Posterior vena cava (tissue), 2 donors: ENCODE measurements around the gene MYLK4. TPM values are rescaled to one million over a fixed set of nuclear protein-coding genes. Genes with fewer than 3 reads are reported as not detected.

ENCODE experiments used
- DNase-seq: peaks from one replicate; pipeline ENCODE4 v3.0.0-alpha.2; 2020; ENCODE audit warnings: low spot score
- intact Hi-C, 2 donors: fragments of 100-400 bp; cut with DNase I; formaldehyde crosslinking; loops; one replicate each; pipeline versions ENCODE4 v1.14.1 to v1.14.2; 2022 to 2023
- long read RNA-seq, 2 donors: library from polyadenylated mRNA; unstranded; transcript quantifications; one replicate each; pipeline ENCODE4 v2.0.0, GENCODE V29; 2020 to 2021
- total RNA-seq, 2 donors: library from RNA; stranded (reverse); fragmentation: NEBNext Ultra II Directional; extraction: Animal tissue kit (Norgen Biotek cat#: 25700); gene quantifications; one replicate each; pipeline ENCODE4 v1.2.1, GENCODE V29; 2021
- donor health status: DM: yes; HTN: yes; CAD: no.
- donor health status: DM: yes; HTN: yes; CAD: no.

MYLK4 gene
- under 1 TPM; 0.67 to 0.74 TPM for total RNA-seq
- long read RNA-seq, donor 1: 0 reads
- long read RNA-seq, donor 2: 0 reads

DNA sequence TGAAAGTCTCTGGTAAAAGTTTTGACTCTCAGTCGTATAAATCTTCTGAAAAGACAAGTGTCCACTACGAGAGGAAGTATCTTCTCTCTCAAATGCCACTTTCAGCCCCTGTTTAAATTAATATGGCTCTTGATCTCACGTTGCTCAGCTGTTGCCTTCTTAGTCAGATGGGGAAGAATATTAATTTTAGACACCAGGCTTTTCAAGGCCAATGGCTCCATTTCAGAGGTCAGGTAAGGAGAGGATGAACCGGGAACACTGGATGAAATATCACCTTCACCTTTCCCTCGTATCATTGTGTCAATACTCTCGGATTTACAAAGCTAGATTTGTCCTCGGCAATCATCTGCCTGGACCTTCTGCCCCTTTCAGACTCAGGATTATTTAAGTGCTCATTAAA is at the start of gene MYLK4:
MYLK4 (minus strand) TSS at position 91 of the 400 bp plus-strand sequence. CDS start 1,628 bp downstream, outside the sequence.
- no peak for DNase-seq
- intact Hi-C loops: no loop called here

DNA sequence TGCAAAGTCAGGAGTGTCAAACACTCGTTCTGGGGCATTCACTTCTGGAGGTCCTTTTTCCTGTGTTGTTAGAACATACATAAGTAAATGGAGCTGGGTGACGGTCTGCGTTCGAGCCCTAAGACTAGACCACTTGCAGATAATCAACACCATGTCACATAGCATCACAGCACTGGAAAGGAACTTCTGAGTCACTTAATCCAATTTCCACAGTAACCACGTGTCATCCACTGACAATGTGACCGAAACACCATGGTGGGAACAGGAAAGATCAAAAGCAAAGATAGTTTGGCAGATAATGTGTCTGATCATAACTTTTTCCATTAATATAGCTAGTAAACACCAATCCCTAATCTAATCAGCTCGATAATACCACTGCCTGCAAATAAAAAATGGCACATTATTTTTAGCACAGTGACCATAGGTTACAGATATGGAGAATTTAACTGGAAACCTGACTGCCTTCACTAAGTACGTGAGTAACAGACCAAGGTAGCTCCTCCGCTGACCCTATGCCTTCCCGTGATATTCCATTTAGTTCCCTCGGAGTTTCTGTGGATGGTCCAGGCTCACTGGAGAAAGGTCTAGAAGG is 49.3 kb upstream of the MYLK4 start:
- no peak for DNase-seq
- intact Hi-C loops: loop anchor here in 1 of 2 donors (10.0 kb wide), 2 partner anchors 45 to 135 kb away; partner anchors contain the start of gene SERPINB1

DNA sequence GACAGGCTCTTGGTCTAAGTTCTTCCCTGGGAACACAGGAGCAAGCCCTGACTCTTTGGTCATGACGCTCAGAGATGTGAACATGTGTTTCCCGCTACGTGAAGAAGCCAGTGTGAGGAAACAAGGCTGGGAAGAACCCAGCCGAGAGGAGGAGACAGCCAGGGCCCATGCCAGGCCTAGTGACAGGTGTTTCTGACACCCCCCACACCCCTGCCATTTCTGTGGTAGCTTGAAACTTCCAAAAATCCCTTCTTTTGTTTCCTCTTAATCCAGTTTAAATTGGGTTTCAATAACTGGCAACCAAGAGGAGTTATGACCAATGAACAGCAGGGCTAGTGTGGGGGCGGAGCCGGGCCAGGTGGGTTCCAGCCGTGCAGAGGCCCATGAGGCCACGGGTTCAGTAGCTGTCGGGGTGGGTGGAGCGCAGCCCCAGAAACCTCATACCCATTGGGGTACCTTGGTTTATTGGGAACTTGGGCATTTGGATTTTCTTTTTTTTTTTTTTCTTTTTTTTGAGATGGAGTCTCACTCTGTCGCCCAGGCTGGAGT is 47.9 kb upstream of the MYLK4 start:
- intact Hi-C loops: loop anchor here in 1 of 2 donors (10.0 kb wide), 2 partner anchors 46 to 136 kb away; partner anchors contain the start of gene SERPINB1
- no peak for DNase-seq

DNA sequence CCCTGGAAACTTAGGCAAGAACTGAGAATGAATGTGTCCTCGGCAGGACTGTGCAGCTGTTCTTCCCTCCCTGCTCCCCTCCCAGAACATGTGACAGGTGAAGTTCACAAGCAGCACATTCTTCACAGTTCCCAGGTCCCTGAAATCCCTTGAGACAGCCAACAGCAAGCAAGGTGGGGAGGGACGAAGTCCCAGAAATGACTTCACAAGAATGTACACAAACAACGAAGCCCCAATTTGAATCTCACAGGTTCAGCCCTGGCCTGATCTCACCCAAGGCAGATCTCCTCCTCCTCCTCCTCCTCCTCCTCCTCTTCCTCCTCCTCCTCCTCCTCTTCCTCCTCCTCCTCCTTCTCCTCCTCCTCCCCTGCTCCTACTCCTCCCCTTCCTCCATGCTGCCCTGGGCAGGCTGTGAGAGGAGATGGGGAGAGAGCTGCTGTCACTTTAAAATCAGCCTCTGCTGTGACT is 46.9 kb upstream of the MYLK4 start:
- intact Hi-C loops: loop anchor here in 1 of 2 donors (10.0 kb wide), 2 partner anchors 47 to 137 kb away; partner anchors contain the start of gene SERPINB1
- no peak for DNase-seq

DNA sequence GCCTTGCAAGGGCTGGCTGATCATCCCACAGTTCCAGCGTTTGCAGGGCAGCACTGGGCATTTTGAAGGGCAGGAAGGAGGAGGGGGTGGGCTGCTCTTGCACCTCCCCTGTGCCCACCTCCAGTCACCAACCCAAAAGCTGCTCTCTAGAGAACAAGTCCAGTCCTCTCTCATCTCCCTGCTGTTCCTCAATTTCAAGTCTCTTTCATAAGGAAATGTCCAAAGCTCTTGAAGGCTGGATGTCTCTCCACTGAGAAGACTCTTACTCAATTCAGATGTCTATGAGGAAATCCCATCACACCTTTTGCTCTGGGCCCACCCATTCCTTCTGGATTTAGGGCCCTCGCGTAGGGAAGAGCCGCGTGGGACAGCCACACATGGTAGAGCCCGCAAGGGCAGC is 46.1 kb upstream of the MYLK4 start:
- intact Hi-C loops: loop anchor here in 1 of 2 donors (10.0 kb wide), 2 partner anchors 48 to 138 kb away; partner anchors contain the start of gene SERPINB1
- DNase-seq: no peak

DNA sequence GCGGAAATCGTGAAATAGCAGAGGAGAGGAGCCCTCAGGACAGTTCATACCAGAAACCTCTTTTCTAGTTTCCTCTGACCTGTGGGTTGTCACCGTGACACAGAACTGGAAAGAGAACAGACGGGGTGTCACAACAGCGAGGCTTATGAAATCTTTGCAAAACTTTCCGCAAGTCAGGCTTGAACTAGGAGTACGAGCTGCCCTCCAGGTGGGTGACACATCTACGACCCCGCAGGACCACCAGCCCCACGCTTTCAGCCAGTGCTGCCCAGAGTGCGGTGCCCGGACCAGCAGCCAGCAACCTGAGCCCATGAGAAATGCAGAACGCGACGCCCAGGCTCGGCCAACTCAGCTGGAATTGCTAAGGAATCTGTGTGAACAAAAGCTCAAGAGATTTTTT is 45.2 kb upstream of the MYLK4 start:
- DNase-seq: no peak
- intact Hi-C loops: loop anchor here in 1 of 2 donors (10.0 kb wide), 2 partner anchors 49 to 139 kb away; partner anchors contain the start of gene SERPINB1

DNA sequence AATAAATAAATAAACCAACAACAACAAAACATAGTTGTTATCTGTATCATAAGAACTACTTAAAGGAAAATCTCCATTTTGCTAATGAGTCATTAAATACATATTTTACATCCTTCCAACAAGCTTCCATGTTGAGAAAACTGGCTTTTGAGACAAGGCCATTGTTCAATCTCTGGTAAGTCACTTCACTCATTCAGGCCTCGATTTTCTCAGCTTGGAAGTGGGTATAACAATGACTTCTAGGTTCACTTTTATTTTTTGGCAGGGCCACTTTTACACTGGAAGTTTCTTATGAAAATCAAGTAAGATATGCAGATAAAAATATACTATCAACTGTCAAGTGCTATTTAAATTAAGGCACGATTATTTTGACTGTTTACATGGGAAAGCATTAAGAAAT is 44.4 kb upstream of the MYLK4 start:
- intact Hi-C loops: loop anchor here in 1 of 2 donors (10.0 kb wide), 2 partner anchors 50 to 140 kb away; partner anchors contain the start of gene SERPINB1
- DNase-seq: no peak

DNA sequence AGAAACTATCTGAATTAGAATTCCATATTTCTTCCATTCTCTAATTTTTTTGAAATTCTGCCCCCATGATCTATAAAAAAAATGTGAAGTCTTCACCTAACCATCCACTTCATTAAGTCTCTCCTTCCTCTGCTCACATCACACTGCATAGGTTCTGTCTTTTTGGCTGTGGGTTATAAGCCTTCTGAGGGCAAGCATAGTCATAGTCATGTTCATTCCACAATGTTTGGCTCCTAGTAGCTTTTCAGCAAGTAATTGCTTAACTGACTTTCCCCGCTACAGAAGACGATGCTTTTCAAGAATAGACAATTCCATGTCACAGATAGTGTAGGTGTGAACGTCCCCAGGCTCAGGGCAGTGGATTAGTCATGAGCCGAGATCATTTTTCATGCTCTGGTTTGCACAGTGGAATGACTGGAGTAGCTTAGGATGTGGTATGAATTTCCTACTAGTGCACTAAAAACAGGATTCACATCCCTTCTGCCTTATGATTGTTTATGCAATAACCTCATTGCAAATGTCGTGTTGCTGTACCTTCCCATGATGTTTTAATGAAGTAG is 43.5 kb upstream of the MYLK4 start:
- no peak for DNase-seq
- intact Hi-C loops: loop anchor here in 1 of 2 donors (10.0 kb wide), 2 partner anchors 51 to 141 kb away; partner anchors contain the start of gene SERPINB1

DNA sequence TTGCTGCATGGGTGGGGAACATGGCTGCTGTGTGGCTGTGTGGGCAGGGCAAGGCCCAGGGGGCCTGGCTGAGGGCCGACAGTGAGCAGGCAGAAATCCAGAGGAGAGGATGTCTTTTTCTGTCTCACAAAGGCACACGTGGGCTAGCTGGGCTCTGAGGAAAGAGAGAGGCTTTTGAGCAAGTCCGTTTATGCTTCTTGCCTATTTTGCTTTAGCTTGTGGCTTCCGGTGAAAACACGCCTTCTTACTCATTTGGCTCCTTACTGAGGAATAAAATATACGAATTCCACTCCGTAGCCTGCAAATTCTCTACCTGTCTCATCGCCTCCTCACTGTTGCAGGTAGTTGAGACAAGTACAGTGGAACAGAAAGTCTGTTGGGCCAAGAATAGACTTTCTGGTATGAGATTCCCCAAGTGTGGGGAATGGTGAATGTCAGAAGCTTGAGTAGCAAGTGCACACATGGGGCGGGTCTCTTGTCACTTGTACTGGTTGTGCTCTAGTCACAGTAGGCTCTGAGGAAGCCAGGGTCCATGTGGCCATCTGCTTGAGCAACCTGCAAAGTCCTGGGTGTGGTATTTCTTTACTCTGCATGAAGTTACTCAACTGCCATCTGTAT is 42.9 kb upstream of the MYLK4 start:
- DNase-seq: no peak
- intact Hi-C loops: loop anchor here in 1 of 2 donors (10.0 kb wide), 2 partner anchors 51 to 141 kb away; partner anchors contain the start of gene SERPINB1

DNA sequence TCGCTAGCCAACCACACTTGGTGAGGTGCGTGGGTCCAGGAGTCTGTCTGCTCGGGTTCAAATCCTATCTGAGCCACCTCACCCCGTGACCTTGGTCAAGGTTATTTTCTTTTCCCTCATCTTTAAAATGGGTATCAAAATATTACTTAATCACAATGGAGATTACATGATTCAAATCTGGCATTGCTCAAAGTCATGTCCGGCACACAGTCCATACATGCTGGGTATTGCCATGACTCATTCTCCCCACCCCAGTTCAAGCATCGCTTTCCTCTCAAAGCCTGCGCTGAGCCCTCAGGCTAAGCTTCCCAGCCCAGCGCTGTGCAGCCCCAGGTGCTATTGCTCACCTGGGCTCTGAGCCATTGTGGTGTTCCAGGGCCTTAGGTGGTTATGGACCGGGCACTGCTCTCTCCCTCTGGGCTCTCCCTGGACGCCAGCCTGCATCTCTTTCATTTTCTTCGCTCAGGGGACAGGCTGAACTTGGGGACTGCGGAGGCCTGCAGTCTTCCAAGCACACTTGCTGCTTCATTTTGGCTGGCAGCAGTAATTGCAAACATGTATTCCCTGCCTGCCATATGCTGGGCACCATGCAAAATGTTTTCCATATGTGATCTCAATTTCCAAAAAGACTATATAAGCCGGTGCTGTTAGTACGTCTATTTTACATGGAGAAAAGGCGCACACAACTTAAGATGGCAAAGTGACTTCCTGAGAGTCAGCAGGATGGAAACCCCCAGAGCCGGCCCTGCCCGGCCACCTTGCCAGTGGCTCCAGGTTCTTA is 41.8 kb upstream of the MYLK4 start:
- intact Hi-C loops: loop anchor here in 1 of 2 donors (10.0 kb wide), 2 partner anchors 52 to 142 kb away; partner anchors contain the start of gene SERPINB1
- no peak for DNase-seq

DNA sequence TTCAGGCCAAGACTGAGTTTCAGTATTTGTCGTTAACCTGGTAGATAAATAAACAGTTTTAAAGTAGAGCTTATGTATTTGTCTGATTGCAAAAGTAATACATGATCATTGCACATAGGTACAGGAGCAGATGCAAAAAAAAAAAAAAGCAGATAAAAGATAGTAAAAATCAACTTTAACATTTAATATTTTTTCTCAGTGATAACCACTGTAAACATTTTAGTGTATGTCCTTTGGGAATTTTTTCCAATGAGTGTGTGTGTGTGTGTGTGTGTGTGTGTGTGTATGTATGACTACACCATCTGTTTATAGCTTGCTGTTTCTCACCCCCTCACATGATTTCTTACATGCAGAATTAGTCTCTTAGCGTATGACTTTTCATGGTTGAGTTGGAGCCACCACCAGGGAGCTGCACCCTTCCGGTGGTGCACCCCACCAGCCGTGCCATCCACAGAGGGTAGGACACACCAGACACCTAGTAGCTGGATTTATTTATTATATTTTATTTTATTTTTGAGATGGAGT is 40.8 kb upstream of the MYLK4 start:
- no peak for DNase-seq
- intact Hi-C loops: loop anchor here in 1 of 2 donors (10.0 kb wide), 2 partner anchors 53 to 143 kb away; partner anchors contain the start of gene SERPINB1

DNA sequence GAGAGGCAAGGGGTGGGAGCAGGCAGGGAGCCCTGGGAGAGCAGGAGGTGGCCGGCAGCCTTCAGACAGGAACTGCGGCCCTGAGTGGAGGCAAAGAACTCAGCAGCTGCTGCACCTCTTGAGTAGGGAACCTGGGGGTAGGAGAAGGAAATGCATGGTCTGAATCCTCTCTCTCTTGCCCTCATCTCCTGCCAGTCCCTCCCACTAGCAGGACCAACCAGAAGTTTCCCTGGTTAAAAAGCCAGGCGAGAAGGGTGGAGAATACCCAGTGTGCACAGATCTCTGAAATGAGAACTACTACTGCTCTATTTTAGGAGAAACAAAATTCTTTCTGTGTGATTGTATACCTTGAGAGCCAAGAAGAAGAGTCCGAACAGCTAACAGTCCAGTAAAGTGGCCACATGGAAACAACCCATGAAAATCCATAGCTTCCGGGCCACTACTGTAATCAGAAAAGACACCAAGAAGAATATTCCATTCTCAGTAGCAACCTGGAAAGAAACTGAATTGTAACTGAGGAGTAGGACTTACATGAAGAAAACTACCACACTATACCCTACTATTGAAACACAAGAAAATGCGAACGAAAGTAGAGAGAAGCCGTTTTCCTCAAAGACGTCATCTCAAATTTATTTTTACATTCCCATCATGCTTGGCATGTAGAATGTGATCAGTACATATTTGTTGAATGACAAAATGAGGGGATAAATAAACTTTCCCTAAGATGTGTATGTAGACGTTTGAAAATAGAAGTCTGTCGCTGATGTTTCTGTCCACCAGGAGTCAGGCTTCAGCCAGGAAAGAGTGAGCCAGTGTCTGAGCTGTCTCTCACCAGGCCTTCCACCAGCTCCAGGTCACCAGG is 40.1 kb upstream of the MYLK4 start:
- no peak for DNase-seq

DNA sequence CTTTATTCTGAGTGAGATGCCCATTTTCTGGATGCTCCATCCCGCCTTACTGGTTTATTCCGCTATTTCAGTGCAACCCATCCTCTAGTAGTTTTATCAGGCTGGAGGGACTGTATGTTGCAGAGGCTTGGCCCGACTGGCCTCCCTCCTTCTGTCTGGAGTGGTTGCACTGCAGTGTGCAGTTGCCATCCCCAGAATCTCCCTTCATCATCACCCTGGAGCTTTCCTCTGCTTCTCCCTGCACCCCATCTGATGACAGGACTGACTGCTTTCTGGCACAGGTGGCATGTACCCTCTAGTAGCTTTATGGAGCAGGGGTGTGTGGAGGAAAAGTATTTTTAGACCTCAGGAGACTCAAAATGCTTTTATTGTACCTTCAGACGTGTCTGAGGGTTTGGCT is 35.5 kb upstream of the MYLK4 start:
- intact Hi-C loops: no loop called here
- DNase-seq: no peak

More for the DNA sequence above, 40.1 kb upstream of the MYLK4 start:
- intact Hi-C loops: loop anchor here in 1 of 2 donors (10.0 kb wide), 2 partner anchors 54 to 144 kb away; partner anchors contain the start of gene SERPINB1

DNA sequence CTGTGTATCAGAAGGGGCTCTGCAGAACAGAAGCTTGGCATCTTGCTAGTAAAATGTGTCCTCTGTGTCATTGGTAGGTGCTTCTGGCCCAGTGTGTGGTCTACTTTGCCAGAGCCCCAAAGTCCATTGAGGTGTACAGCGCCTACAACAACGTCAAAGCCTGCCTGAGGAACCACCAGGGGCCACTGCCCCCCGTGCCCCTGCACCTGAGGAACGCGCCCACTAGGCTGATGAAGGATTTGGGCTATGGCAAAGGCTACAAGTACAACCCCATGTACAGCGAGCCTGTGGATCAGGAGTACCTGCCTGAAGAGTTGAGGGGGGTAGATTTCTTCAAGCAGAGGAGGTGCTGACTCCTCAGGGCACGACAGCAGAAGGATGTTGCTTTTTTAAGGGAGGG is 34.2 kb upstream of the MYLK4 start:
- intact Hi-C loops: no loop called here
- DNase-seq: no peak

DNA sequence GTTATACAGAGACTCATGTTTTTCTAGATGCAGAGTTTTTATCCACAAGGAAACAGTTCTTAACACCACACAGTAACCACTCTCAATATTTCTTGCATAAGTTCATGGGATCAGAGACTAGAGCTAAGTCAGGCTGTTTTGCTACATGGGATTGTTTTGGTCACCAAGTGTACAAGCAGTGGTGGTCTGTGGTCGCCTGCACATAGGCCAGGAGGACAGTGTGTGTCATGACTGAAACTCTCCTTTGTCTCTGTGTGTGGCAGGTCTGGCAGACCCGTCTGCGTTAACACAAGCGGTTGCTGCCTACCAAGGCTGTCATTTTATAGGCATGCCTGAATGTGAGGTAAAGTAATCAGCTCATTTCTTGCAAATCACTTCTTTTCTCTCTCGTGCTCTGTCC is 33.3 kb upstream of the MYLK4 start:
- no peak for DNase-seq
- intact Hi-C loops: no loop called here

DNA sequence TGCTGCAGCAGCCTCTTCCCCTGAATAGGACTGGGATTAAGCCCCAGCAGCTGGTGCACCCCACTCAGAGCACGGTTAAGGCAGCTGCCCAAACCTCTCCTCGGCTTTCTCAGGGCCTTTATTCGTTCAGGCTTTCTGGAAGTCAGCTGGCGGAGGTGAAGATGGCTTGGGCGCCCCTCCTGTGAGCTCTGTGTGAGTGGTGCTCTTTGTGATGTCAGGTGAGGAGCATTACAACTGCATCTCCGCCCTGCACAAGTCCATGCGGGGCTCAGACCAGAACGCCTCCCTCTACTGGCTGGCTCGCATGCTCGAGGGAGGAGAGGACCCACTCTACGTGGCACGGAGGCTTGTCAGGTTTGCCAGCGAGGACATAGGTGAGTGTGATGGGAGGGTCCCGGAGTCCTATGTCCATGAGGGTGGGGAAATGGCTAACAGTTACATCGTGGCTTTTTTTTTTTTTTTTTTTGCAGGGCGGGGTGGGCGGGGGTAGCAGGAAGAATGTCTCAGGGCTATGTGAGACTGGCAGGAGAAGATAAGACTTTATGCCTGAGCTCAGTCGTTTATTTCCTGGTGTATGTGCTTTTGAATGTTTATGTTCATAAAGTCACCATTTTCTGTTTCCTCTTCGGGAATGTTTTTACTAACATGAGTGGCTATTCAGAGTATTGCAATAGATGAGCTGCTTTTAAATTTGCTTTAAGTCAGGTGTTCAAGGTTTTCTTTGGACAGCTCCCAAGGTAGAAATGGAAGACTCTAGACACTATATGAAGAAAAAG is 32.7 kb upstream of the MYLK4 start:
- DNase-seq: no peak
- intact Hi-C loops: no loop called here

DNA sequence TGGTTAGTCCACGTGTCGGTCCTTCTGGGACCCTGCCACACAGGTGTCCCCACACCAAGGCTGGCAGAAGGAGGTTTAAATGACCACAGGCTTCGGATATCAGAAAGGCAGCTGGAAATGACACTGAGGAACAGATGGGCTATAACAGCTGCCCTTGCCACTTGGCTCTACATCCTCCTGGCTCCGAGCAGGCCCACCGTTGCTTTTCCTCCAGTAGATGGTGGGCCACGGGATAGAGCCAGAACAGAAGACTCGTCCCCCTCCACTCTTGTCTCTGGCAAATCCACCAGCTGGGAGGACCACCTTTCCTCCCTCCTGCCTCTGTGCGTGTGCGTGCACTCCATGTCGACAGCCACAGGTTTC is 32.1 kb upstream of the MYLK4 start:
- intact Hi-C loops: no loop called here
- no peak for DNase-seq
